MG63 (cell line): Measurements from ENCODE around the gene DENND2D. TPM values are rescaled to one million over a fixed set of nuclear protein-coding genes. Genes with fewer than 3 reads are reported as not detected.
A peak's percentile ranks its signal among the peaks of the same experiment; 100 is the strongest.
"Not testable (repeated sequence)": the region's sequence is repeated elsewhere in the genome, so short reads cannot be mapped to it uniquely, and the experiment has no call there.

Experiments
- DNase-seq: peaks from one replicate; pipeline ENCODE4 v3.0.0-alpha.2; 2020
- H3K27me3 ChIP-seq: fragments of 250-450 bp; sonication (Bioruptor Pico); 2 replicates; pipeline ENCODE4 v1.5.1; 2020; ENCODE audit warnings: mild to moderate bottlenecking, moderate library complexity
- H3K36me3 ChIP-seq: fragments of 250-450 bp; sonication (Bioruptor Pico); 2 replicates; pipeline ENCODE4 v1.5.1; 2020; ENCODE audit warnings: mild to moderate bottlenecking, moderate library complexity
- H3K4me3 ChIP-seq: fragments of 250-450 bp; sonication (Bioruptor Pico); 2 replicates; pipeline ENCODE4 v1.5.1; 2020; ENCODE audit warnings: mild to moderate bottlenecking, moderate library complexity
- H3K9me3 ChIP-seq: fragments of 250-450 bp; sonication (Bioruptor Pico); 2 replicates; pipeline ENCODE4 v1.5.1; 2020; ENCODE audit warnings: mild to moderate bottlenecking, moderate library complexity
- total RNA-seq: library from RNA; depleted of rRNA; stranded (reverse); fragments of >200 nt; shearing (Covaris generic); gene quantifications from 2 replicates; pipeline ENCODE4 v1.2.3, GENCODE V29; 2014; ENCODE audit warnings: low replicate concordance

Gene DENND2D
- total RNA-seq, 1 experiment from 2014 or later, result 2.6 TPM

DNA sequence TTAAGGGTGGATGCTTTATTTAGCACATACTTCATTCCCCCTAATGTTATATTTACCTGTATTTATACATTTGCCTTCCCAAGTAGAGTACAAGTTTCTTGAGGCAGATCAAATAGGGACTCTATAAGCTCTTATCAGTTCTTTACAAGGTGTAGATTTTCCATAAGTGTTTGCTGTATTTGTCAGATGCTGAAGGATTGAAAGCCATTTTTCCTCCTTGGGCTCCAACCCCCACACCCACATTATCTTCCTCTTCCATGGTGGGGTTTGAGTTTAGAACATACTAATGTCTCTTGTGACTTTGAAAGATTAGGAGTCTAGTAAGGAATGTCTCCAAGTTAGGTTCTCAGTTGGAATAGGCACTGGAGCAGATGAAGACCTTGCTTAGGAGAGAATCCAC is 24.6 kb upstream of the DENND2D start:
- Histone ChIP-seq H3K9me3 (no peaks in the 10 kb centered on the region), H3K36me3 (no peaks in the 10 kb centered on the region), H3K27me3 (no peaks in the 10 kb centered on the region), H3K4me3 (no peak overlapping the region)
- DNase-seq, result no peak

DNA sequence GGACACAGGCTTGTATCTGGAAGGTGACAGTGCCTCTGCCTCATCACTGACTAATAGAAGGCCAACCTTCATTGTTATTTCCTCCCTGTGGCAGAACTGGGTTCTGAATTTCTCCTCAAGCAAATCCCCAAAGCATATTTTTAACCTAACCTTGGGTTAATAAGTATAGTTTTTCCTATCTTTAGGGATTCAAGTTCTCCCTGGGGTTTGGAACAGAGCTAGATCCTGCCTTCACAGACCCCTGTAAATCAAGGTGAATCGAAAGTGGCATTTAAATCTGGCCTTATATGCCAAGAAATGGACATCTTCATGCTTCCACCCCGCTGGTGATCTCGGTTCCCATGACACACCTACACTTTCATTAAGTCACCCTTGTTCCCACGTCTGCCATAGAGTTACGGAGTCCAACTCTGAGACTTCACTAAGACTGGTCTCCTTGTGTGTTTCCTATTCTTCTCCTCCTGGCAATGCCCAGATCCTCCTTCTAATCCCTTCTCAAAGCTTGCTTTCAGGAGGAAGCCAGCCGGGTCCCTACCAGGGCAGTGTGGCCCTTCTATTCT is 22.8 kb upstream of the DENND2D start:
- Histone ChIP-seq H3K9me3 (no peaks in the 10 kb centered on the region), H3K4me3 (no peak overlapping the region), H3K27me3 (no peaks in the 10 kb centered on the region), H3K36me3 (no peaks in the 10 kb centered on the region)
- DNase-seq, result no peak

DNA sequence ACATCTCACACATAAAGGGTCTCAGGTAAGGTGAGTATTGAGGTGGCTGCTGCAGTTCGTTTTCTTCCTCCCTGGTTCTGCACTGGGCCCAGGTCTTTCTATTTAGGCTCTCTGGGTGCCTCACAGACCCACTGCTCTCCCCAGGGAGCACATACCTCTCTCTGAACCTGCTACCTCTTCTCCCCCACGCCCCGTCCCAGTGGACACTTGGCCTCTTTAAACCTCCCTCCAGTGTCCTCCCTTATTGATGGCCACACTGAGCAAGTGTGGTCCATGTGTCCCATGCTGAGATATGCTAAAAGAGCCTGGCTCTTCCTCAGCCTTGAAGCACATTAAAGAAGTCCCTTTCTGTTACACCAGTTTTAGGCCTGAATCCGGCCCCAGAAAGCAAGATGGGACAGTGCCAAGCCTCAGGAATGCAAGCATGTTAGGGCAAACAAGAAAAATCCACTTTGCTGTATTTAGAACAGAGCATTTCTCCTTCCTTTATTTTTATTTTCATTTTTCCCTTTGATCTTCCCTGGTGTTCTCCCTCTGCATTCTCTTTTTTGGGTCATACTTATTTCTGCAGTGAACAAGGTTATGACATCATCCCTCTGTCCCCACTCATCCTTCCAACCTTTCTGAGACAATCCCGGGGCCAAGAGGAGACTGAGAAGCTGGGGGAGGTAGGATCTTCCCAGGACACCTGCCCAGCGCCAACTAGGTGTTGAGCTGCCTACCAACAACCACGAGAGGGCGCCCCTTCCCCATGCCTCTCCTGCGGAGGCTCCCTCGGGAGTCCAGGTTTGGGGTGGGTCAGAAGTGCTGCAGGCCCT is 22.1 kb upstream of the DENND2D start:
- Histone ChIP-seq H3K36me3 (no peaks in the 10 kb centered on the region), H3K9me3 (no peaks in the 10 kb centered on the region), H3K4me3 (no peak overlapping the region), H3K27me3 (no peaks in the 10 kb centered on the region)
- DNase-seq, result peak; percentile 78

DNA sequence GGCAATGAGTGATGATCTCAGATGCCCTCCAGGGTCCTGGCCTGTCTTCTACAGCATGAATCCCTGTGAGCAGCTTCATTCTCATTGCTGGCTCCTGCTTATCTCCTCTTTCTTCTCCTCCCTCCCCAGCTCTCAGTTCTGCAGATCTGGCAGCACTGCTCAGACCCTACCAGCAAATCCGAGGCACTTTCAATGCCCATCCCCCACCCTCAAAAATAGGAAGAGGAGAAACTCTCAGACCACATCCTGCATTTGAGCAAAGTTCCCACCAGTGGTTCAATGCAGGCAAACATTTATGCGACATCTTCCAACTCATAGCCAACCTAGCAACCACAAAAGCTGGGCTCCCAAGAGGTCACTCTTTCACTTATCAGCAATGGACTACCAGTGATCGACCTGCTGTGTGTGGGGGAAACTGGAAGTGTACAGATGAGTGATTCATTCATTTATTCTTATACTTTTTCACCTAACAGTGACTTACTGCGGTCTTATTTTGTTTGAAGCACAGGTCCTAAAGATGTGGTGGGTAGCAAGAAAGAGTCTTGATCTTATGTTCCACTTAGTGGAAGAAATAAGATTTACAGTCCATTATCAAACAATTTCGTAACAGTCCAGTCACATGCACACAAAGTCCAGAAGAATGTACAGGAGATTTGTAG is 21.3 kb upstream of the DENND2D start:
- Histone ChIP-seq H3K27me3 (no peaks in the 10 kb centered on the region), H3K36me3 (no peaks in the 10 kb centered on the region), H3K9me3 (no peaks in the 10 kb centered on the region), H3K4me3 (no peak overlapping the region)
- DNase-seq, result no peak

DNA sequence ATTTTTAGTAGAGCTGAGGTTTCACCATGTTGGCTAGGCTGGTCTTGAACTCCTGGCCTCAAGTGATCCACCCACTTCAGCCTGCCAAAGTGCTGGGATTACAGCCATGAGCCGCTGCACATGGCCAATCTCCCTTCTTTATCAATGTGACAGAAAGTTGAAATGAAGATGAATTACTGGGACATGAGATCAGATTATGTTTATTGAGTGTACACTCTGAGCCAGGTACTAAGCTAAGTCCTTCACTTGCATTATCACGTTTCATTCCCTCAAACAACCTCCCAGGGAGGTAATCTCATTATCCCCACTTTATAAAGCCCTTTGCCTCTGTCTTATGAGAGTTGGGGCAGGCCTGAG is 20.8 kb upstream of the DENND2D start:
- H3K9me3 ChIP-seq, result no peaks in the 10 kb centered on the region
- no peak for DNase-seq
- no peaks in the 10 kb centered on the region for H3K36me3 ChIP-seq
- H3K4me3 ChIP-seq, result no peak overlapping the region
- no peaks in the 10 kb centered on the region for H3K27me3 ChIP-seq

DNA sequence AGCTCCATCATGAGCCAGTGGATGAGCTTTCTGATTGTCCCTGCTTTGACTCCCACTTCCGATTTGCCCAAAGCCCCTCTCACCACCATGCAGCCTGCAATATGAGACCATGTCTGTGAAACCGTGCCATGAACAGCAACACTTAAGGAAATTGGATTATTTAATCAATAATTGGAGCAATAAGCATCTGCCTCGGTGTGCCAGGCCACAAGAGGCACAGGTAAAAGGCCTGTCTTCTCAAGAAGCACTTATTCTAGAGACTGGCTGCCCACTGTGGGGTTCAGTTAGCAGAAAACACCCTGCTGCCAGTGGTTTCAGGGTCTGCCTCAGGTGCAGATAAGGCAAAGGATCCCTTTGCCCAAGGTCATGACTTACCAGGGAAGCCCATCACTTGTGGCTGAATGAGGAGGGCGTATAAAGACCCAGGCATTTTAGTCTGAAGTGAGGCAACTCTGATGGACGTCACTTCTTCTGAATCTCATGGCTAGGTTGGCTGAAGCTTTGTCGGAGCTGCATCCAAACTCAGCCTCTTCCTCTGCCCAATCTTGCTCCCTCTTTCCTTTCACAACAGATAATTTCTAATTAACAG is 19.9 kb upstream of the DENND2D start:
- no peaks in the 10 kb centered on the region for H3K27me3 ChIP-seq
- no peaks in the 10 kb centered on the region for H3K36me3 ChIP-seq
- no peak overlapping the region for H3K4me3 ChIP-seq
- no peak for DNase-seq
- H3K9me3 ChIP-seq, result no peaks in the 10 kb centered on the region

DNA sequence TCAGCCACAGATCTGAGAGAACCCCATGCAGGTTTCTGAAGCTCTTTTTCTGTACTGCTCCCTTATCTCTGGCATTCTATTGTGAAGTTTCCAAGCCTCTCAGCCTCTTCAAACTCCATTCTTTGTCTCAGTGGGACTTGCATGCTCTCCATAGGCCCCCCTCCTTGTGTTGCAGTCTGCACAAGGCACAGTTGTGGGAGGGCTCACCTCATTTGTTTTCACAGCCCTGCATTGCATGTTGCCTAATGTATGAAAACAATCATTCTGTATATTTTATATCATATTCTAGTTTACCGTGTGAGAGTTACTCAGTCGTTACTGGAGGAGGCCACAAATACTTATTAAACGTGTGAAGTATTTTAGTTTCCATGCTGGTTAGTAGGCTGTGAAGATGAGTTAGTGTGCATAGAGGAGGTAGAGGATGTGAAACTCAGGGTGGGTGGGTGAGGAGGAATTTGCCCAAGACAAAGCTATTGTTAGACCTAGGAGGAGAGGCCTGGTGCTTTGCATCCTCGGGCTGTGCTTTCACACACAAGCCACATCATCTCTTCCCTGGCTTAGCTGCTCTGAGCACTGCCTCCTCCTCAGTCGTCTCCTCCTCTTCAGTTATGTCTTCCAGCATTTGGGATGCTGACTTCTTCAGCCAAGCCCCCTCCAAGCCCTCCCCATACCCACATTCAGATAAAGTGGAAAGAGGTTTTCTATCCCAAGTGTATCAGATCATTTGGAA is 19.3 kb upstream of the DENND2D start:
- no peaks in the 10 kb centered on the region for H3K27me3 ChIP-seq
- no peaks in the 10 kb centered on the region for H3K9me3 ChIP-seq
- no peak for DNase-seq
- H3K36me3 ChIP-seq, result no peaks in the 10 kb centered on the region
- no peak overlapping the region for H3K4me3 ChIP-seq

DNA sequence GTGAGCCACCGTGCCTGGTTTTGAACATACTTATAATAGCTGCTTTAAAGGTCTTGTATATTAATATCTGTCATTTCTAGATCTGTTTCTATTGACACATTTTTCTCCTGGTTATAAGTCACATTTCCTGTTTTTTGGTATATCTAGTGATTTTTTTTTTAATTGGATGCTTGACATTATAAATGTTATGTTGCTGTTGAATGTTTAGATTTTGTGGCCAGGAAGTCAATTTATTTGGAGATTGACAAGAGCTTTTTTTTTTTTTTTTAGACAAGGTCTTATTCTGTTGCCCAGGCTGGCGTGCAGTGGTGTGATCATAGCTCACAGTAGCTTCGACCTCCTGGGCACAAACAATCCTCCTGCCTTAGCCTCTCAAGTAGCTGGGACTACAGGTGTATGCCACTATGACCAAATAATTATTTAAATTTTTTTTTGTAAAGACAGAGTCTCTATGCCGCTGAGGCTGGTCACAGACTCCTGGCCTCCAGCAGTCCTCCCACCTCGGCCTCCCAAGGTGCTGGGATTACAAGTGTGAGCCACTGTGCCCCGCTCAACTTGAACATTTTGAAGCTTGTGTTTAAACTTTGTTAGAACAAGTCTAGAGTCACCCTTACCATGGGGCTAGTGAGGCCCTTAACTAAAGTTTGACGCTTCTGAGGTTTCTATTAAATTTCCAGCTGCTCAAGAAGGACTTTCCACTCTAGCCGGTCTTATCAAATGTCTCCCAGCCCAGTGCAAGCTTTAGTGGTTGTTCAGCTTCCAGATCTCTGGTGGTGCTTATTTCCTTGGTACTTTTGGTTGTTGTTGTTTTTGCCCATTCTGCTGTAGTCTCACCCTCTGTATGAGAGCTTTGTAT is 18.5 kb upstream of the DENND2D start:
- Histone ChIP-seq H3K36me3 (no peaks in the 10 kb centered on the region), H3K27me3 (no peaks in the 10 kb centered on the region), H3K4me3 (no peak overlapping the region), H3K9me3 (no peaks in the 10 kb centered on the region)
- no peak for DNase-seq

DNA sequence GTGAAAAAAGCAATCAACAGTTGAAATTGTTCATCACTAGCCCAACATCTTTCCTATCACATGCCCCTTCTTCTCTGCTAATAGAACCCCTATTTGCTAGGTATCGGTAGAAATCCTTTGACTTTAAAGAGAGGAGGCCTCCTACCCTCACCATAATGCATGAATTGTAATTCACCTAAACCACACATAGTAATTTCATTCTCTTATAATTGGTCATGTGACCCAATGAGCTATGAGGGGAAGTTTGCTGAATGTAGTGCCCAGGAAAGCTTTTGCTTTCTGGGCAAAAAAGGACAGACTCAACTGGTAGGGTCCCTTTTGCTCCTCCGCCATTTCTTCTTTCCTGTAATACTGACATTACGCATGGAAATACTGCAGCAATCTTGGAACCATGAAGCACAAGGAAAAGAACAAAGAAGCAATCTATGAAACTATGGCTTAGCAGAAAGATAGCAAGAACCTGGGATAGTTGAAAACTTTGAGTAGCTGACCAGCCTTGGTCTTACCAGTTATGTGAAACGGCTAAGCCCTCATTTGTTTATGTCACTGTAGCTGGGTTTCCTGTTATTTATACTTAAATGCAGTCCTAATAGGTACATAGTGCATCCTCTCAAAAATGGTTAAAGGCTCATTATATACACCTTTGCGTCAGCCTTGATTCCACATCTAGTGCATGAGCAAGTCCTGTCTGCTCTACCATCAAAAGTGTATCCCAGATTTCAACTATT is 16.9 kb upstream of the DENND2D start:
- no peaks in the 10 kb centered on the region for H3K9me3 ChIP-seq
- no peaks in the 10 kb centered on the region for H3K36me3 ChIP-seq
- DNase-seq, result no peak
- no peaks in the 10 kb centered on the region for H3K27me3 ChIP-seq
- no peak overlapping the region for H3K4me3 ChIP-seq

DNA sequence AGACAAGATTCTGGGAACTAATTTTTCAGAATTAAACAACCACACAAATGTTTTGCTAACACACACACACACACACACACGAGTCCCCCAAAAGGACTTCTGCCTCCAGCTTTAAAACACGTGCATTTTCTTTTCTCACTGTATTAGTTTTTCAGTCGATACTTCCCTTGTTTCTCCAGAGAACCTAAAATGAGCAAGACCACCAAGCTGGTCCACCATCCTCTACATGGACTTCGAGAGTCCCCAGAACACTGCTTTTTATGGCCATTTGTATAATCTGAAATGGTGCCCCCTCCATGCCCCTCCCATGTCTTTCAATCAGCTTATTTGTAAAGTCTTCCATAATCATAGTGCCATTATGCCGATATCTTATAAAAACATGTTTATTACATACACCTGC is 16.3 kb upstream of the DENND2D start:
- DNase-seq, result no peak
- H3K9me3 ChIP-seq, result no peaks in the 10 kb centered on the region
- H3K27me3 ChIP-seq, result no peaks in the 10 kb centered on the region
- H3K36me3 ChIP-seq, result no peaks in the 10 kb centered on the region
- no peak overlapping the region for H3K4me3 ChIP-seq

DNA sequence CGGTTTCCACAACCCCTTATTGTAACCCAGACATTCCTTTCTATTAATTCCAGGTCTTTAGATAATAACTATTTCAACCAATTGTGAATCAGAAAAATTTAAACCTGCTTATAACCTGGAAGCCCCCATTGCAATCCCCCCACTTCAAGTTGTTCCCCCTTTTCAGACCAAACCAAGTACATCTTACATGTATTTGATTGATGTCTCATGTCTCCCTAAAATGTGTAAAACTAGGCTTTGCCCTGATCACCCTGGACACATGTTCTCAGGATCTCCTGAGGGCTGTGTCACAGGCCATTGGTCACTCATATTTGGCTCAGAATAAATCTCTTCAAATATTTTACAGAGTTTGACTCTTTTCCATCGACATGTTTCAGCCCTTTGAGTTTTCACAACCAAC is 14.8 kb upstream of the DENND2D start:
- H3K4me3 ChIP-seq, H3K27me3 ChIP-seq, DNase-seq, H3K36me3 ChIP-seq, H3K9me3 ChIP-seq: not testable (repeated sequence)

DNA sequence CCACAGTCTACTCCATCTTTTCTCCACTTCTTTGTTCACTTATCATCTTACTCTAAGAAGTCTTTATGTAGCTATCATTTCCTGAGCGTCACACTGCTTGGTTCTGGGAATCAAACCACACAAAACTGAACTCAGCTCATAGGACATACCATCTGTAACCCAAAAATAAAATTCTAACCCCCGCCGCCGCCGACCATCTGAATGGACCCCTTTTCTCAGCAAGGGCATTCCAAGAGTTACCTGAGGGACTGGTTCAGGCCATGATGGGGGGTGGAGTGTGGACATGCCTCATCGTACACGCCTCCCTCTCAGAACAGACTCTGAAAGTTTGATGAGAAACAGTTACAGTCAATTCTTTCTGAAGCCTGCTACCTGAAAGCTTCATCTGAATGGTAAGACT is 14.4 kb upstream of the DENND2D start:
- Histone ChIP-seq H3K9me3 (no peaks in the 10 kb centered on the region), H3K4me3 (no peak overlapping the region), H3K27me3 (peaks cover 8% of the 10 kb centered on the region; the same call in 1 of the 2 replicates), H3K36me3 (no peaks in the 10 kb centered on the region)
- no peak for DNase-seq

DNA sequence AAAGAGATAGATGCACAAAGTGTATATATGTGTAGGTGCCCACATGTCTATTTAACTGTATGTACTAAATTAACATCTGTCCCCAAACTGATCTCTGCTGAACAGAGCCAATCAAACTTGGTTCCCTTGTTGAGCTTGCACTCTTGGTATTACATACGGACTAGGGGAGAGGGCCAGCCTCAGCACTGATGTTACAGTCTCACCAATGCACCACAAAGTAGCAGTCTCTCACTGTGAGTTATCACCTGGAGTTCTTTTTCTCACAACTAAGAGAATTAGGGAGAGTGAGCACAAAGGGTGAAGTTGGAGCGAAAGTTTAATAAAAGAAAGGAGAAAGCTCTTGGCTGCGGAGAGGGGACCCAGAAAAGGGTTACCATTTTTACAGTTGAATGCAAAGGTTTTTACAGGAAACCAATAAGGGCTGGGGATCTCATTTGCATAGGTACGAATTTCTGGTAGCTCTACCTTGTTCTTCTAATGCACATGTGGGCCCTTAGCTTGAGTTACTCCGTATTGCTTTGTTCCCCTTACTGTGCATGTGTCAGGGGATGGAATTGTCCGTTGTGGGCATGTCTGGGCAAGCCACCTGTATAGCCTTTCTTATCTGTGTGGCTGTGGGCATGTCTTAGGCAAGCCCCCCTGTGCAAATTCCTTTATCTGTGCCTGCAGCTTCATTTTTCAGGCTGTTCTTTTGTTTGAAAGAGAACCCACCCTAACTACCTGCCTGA is 13.8 kb upstream of the DENND2D start:
- H3K9me3 ChIP-seq, result no peaks in the 10 kb centered on the region
- H3K36me3 ChIP-seq, result no peaks in the 10 kb centered on the region
- no peak for DNase-seq
- peaks cover 11% of the 10 kb centered on the region; the same call in 1 of the 2 replicates for H3K27me3 ChIP-seq
- H3K4me3 ChIP-seq, result no peak overlapping the region

DNA sequence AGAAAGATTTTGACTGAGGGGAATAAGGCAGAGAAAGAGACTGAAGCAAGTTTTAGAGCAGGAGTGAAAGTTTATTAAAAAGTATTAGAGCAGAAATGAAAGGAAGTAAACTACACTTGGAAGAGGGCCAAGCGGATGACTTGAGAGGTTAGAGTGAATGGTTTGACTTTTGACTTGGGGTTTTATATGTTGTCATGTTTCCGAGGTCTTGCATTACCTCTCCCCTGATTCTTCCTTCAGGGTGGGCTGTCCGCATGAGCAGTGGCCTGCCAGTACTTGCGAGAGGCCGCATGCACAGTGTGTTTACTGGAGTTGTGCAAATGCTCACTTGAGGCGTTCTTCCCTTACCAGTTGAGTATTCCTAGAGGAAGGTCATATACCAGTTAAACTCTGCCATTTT is 13.0 kb upstream of the DENND2D start:
- H3K27me3 ChIP-seq, result peaks cover 17% of the 10 kb centered on the region; the same call in 1 of the 2 replicates

More for the DNA sequence above, 13.0 kb upstream of the DENND2D start:
- Histone ChIP-seq H3K36me3 (no peaks in the 10 kb centered on the region), H3K4me3 (no peak overlapping the region), H3K9me3 (no peaks in the 10 kb centered on the region)
- DNase-seq, result no peak
